Calu3 (cell line): ENCODE results near the gene FAM131B. TPM values are rescaled to one million over a fixed set of nuclear protein-coding genes. Genes with fewer than 3 reads are reported as not detected.
A peak's percentile ranks its signal among the peaks of the same experiment; 100 is the strongest.

Source experiments
- BruUV-seq: library from RNA; stranded (reverse); fragments of 400-500 nt; replicated peaks from 2 replicates; lab custom pipeline; 2021; lab: Mats Ljungman, UMichigan
- CTCF ChIA-PET: fragments of 300-600 bp; sonication (Branson Sonifier 250); formaldehyde crosslinking; loops from one replicate; lab custom pipeline; 2022; ENCODE audit warnings: antibody characterized with exemption; lab: Charles Lee
- DNase-seq: peaks from one replicate; pipeline ENCODE4 v3.0.0; 2022
- H3K27ac Mint-ChIP-seq: one replicate; pipeline ENCODE4 v1.8.0; 2022; ENCODE audit warnings: mixed read lengths; ENCODE audit not compliant: unreplicated experiment
- H3K27me3 Mint-ChIP-seq: one replicate; pipeline ENCODE4 v1.8.0; 2022; ENCODE audit warnings: mixed read lengths; ENCODE audit not compliant: unreplicated experiment
- H3K36me3 Mint-ChIP-seq: one replicate; pipeline ENCODE4 v1.8.0; 2022; ENCODE audit warnings: mild to moderate bottlenecking, moderate library complexity, mixed read lengths; ENCODE audit not compliant: insufficient read depth, unreplicated experiment
- H3K4me1 Mint-ChIP-seq: one replicate; pipeline ENCODE4 v1.8.0; 2022; ENCODE audit warnings: mild to moderate bottlenecking, low read depth, mixed read lengths; ENCODE audit not compliant: unreplicated experiment
- H3K4me3 Mint-ChIP-seq: one replicate; pipeline ENCODE4 v1.8.0; 2022; ENCODE audit warnings: mild to moderate bottlenecking, low read depth, moderate library complexity, mixed read lengths; ENCODE audit not compliant: unreplicated experiment
- H3K9me3 Mint-ChIP-seq: one replicate; pipeline ENCODE4 v1.8.0; 2022; ENCODE audit warnings: low read depth, mixed read lengths; ENCODE audit not compliant: unreplicated experiment
- intact Hi-C: fragments of 100-400 bp; cut with micrococcal nuclease; formaldehyde crosslinking; loops from one replicate; pipeline ENCODE4 v1.10.0; 2022; ENCODE audit not compliant: unreplicated experiment
- total RNA-seq: library from RNA; stranded (reverse); gene quantifications from 2 replicates; pipeline ENCODE4 v1.2.3, GENCODE V29; 2022
- TF ChIP-seq, protein P1 (sequence below): fragments of 200-600 bp; IDR thresholded peaks from one replicate; pipeline ENCODE4 v1.8.0; 2022; ENCODE audit warnings: antibody characterized with exemption; ENCODE audit not compliant: unreplicated experiment

The FAM131B gene
- total RNA-seq, 1 experiment from 2014 or later = 0.19 TPM

GRCh38 chr7:143395187-143396149, 33.0 kb upstream of the FAM131B start:
- TF ChIP-seq, protein P1, sequence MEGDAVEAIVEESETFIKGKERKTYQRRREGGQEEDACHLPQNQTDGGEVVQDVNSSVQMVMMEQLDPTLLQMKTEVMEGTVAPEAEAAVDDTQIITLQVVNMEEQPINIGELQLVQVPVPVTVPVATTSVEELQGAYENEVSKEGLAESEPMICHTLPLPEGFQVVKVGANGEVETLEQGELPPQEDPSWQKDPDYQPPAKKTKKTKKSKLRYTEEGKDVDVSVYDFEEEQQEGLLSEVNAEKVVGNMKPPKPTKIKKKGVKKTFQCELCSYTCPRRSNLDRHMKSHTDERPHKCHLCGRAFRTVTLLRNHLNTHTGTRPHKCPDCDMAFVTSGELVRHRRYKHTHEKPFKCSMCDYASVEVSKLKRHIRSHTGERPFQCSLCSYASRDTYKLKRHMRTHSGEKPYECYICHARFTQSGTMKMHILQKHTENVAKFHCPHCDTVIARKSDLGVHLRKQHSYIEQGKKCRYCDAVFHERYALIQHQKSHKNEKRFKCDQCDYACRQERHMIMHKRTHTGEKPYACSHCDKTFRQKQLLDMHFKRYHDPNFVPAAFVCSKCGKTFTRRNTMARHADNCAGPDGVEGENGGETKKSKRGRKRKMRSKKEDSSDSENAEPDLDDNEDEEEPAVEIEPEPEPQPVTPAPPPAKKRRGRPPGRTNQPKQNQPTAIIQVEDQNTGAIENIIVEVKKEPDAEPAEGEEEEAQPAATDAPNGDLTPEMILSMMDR = no peak
- peak overlapping the region; percentile 75 for H3K27ac Mint-ChIP-seq
- H3K9me3 Mint-ChIP-seq = no peaks in the 10 kb centered on the region
- no peak for DNase-seq
- H3K27me3 Mint-ChIP-seq = no peaks in the 10 kb centered on the region
- no peaks in the 10 kb centered on the region for H3K4me1 Mint-ChIP-seq
- intact Hi-C loops = no loop called here
- no peak overlapping the region for H3K4me3 Mint-ChIP-seq
- CTCF ChIA-PET = no interaction called here
- no TSS peak for BruUV-seq
- H3K36me3 Mint-ChIP-seq = peaks cover 38% of the 10 kb centered on the region

GRCh38 chr7:143394777-143395176, 32.3 kb upstream of the FAM131B start:
- TF ChIP-seq, protein P1 = no peak
- Mint-ChIP-seq H3K9me3 (no peaks in the 10 kb centered on the region), H3K27me3 (no peaks in the 10 kb centered on the region), H3K4me1 (no peaks in the 10 kb centered on the region), H3K36me3 (peaks cover 44% of the 10 kb centered on the region), H3K4me3 (no peak overlapping the region), H3K27ac (peak overlapping the region; percentile 75)
- DNase-seq = no peak
- no TSS peak for BruUV-seq
- intact Hi-C loops = no loop called here
- CTCF ChIA-PET = no interaction called here

GRCh38 chr7:143394068-143394467, 31.6 kb upstream of the FAM131B start:
- intact Hi-C loops = no loop called here
- Mint-ChIP-seq H3K4me3 (no peak overlapping the region), H3K9me3 (no peaks in the 10 kb centered on the region), H3K36me3 (peaks cover 51% of the 10 kb centered on the region), H3K27ac (no peak overlapping the region), H3K27me3 (no peaks in the 10 kb centered on the region), H3K4me1 (no peaks in the 10 kb centered on the region)
- no TSS peak for BruUV-seq
- TF ChIP-seq, protein P1 = no peak
- CTCF ChIA-PET = no interaction called here
- no peak for DNase-seq

DNA sequence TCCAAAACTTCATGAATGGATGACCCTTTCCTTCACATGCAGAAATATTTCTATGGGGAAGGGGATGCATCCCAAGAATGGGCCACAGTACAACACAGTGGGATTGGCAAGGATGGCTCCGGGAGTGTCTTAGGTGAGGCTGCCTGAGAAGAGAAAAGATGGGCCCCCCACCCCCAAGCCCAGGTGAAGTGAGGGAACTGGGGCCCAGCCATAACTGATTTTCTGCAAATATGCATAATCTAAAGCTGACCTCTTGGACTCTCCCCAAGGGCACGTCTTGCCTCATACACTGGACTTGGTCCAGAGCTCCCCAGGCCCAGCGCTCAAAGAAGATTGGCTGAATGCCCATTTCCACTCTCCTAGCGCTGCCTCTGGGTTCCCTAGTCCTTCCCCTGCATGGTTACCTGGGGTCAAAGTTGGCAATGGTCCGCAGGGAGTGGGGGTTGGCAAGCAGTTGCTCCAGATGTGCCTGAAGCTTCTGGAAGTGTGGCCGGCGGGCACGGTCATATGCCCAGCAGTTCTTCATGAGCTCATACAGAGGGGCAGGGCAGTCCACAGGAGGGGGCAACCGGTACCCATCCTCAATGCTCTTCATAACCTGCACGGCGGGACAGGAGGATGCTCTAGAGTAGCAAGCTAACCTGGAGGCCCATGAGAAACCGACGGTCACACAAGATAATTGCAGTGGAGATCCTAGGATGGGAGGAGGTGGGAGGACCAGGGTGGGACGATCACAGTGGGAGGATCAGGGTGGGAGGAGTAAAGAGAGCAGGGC, 30.9 kb upstream of the FAM131B start:
- no peaks in the 10 kb centered on the region for H3K4me1 Mint-ChIP-seq
- no peak overlapping the region for H3K27ac Mint-ChIP-seq
- TF ChIP-seq, protein P1 = no peak
- BruUV-seq = no TSS peak
- H3K36me3 Mint-ChIP-seq = peaks cover 56% of the 10 kb centered on the region
- no peaks in the 10 kb centered on the region for H3K27me3 Mint-ChIP-seq
- H3K9me3 Mint-ChIP-seq = no peaks in the 10 kb centered on the region
- intact Hi-C loops = no loop called here
- CTCF ChIA-PET = interaction anchor here (1.1 to 1.2 kb wide), 2 partner anchors 8 to 13 kb away, joined by 3 to 5 read pairs; no protein-coding TSS in a partner anchor
- H3K4me3 Mint-ChIP-seq = no peak overlapping the region
- no peak for DNase-seq
